Keratinocyte (primary cell): ENCODE results near the gene SSR1.

Experiments used
- CTCF ChIP-seq, 3 experiments: IDR thresholded peaks in 1 of 3; conservative IDR thresholded peaks in 1 of 3; optimal IDR thresholded peaks in 1 of 3; 2 replicates in 2 of 3; 3 replicates in 1 of 3; pipeline versions ENCODE3 to v1.5.1; 2011; ENCODE audit warnings: low read length in 3 of 3, mild to moderate bottlenecking in 3 of 3, moderate library complexity in 2 of 3, control low read depth in 1 of 3, inconsistent platforms in 1 of 3; ENCODE audit not compliant: insufficient read depth in 2 of 3; ENCODE audit errors: extremely low read depth in 1 of 3
- EZH2 ChIP-seq: IDR thresholded peaks from one replicate; pipeline ENCODE4 v1.6.1; 2012; ENCODE audit warnings: inconsistent platforms, mild to moderate bottlenecking, low read length, moderate library complexity

- TF ChIP-seq CTCF (optimal IDR thresholded peaks at IDR 0.05 in 1 of 3, IDR thresholded peaks at IDR 0.05 in 1 of 3, conservative IDR thresholded peaks at IDR 0.05 in 1 of 3; ENCODE audit: extremely low read depth in 1 of 3, insufficient read depth in 2 of 3, low read length in 3 of 3): no peak
- TF ChIP-seq EZH2: no peak
These were observed 63.6 kb downstream of the SSR1 start for GRCh38 chr6:7249391-7249790.
